ENCODE measurements around the gene SLC51B.

The SLC51B gene

DNA sequence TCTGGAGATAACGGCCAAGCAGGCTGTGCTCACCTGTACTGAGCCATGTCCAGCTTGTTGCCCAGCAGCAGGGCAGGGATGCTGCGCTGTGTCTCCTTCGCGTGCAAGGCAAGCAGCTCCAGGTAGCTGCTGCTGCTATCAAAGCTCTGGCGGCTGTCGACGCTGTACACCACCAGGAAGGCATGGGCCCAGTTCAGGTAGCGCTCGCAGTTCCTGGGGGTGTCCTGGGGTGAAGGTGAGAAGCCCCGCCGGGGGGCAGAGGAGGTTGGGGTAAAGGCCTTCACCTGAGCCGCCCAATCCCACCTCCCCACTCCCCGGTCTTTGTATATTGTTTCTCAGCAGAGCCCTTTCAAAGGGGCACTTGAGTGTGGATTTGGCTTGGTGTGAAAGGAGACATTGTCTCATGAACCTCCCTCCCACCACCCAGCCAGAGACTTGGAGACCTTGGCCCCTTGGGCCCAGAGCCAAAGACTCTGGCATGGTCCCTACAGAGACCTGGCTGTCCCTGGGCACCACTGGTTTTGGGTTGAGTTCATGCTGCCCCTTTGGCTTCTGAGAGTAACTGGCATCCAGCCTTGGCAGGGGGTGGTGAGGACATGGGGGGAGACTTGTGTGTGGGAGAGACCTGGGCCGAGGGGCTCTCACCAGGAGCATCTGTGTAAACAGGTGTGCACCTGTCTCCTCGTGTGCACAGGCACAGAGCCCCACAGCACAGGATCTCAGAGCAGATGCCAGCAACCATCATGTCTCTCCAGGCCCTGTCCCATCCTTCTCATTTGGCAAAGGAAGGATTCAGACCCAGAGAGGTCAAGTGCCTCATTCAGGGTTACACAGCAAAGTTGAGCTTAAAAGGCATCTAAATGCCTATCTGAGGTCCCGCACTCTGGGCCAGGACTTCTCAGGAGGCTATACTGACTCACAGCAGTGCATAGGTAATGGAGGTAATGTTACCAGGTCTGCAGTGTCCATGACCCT lies 13.5 kb downstream of the SLC51B start:
- TF ChIP-seq REST (IDR thresholded peaks at IDR 0.05; ENCODE audit: insufficient read depth in 1 of 2, low read depth in 2 of 2, low read length in 2 of 2) (no peak), SIN3A (IDR thresholded peaks at IDR 0.05; ENCODE audit: borderline replicate concordance, insufficient read depth, low read length) (no peak), TAF1 (IDR thresholded peaks at IDR 0.05; ENCODE audit: borderline replicate concordance, insufficient read depth, low read length) (no peak), POLR2AphosphoS5 (IDR thresholded peaks at IDR 0.05; ENCODE audit: low read depth, low read length) (no peak), FOXP2 (optimal IDR thresholded peaks at IDR 0.05; ENCODE audit: borderline replicate concordance, extremely low read depth, extremely low read length, insufficient read depth) (no peak)

DNA sequence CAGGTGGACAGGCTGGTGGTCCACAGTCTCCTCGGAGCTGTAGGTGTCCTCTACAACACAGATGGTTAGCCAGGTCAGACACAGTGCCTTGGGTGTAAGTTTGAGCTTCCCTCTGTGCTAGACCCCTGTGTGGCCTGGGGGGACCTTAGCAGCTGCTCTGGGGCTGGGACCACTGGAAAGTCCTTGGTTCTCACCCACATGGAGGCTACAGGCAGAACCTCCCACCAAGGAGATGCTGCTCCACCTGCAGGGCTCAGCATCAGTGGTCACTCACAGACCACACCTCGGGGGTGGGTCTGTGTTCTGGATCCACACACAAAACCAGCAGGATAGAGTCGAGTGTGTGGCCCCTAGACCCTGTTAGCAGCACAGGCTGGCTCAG lies 14.2 kb downstream of the SLC51B start:
- TF ChIP-seq SIN3A (IDR thresholded peaks at IDR 0.05; ENCODE audit: borderline replicate concordance, insufficient read depth, low read length) (no peak), REST (IDR thresholded peaks at IDR 0.05; ENCODE audit: insufficient read depth in 1 of 2, low read depth in 2 of 2, low read length in 2 of 2) (no peak), FOXP2 (optimal IDR thresholded peaks at IDR 0.05; ENCODE audit: borderline replicate concordance, extremely low read depth, extremely low read length, insufficient read depth) (no peak), TAF1 (IDR thresholded peaks at IDR 0.05; ENCODE audit: borderline replicate concordance, insufficient read depth, low read length) (no peak), POLR2AphosphoS5 (IDR thresholded peaks at IDR 0.05; ENCODE audit: low read depth, low read length) (no peak)

DNA sequence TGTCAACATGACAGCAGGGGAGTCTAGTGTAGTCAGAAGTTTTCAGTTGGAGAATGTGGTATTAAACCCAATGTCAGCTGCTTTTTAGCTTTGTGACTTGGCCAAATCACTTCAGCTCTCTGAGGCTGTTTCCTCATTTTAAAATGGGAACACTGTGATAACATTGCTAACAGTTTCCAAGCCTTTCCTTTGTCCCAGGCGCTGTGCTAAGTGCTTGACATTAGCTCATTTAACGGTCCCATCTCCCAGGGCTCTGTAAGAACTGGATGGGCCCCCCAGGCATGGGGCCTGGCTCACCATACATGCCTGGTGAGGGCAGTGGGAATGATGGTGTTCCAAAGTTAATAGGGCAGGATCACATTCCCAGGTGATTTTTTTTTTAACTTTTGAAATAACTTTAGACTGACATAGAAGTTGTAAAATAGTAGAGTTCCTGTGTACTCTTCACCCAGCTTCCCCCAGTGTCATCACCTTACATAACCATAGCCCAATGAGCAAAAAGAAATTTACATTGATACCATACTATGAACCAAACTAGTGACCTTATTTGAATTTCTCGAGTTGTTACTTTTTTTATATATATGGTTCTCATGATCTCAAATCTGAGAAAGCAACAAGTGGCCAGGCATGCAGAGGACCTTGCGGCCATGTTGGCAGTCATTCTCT lies 14.9 kb downstream of the SLC51B start:
- TF ChIP-seq POLR2AphosphoS5 (IDR thresholded peaks at IDR 0.05; ENCODE audit: low read depth, low read length) (no peak), REST (IDR thresholded peaks at IDR 0.05; ENCODE audit: insufficient read depth in 1 of 2, low read depth in 2 of 2, low read length in 2 of 2) (no peak), FOXP2 (optimal IDR thresholded peaks at IDR 0.05; ENCODE audit: borderline replicate concordance, extremely low read depth, extremely low read length, insufficient read depth) (no peak), SIN3A (IDR thresholded peaks at IDR 0.05; ENCODE audit: borderline replicate concordance, insufficient read depth, low read length) (no peak), TAF1 (IDR thresholded peaks at IDR 0.05; ENCODE audit: borderline replicate concordance, insufficient read depth, low read length) (no peak)

DNA sequence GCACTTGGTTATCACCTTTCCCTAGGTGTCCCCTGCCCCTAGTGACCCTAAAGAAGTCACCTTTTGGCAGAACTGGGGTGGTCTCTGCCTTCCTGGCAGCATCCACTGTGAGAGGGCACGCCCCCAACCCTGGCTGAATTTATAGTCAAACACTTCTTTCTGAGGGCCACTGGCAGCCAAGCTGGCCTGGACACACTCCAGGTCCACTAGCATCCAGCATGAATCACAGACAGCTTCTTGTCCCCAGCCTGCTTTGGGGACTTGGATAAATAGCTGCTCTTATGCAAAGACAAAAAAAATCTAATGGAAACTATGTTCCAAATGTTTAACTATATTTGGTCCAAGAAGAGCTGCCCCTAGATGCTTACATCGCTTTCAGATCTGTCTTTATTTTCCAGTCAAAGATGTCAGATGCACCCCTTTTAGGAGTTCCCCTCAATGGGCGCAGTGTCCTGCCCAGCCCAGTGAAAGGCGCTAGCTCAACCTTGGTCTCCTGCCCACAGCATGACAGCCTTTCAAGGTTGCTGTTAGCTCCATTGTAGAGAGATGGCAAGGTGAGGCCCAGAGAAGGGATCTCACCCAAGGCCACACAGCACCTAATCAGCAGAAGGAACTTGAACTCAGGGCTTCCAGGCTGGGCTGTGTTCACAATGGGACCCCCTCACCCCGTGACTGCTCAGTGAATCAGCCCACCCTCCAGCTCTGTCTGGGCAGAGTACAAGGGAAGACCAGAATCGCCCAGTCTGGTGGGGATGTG lies 15.6 kb downstream of the SLC51B start:
- TF ChIP-seq REST (IDR thresholded peaks at IDR 0.05; ENCODE audit: insufficient read depth in 1 of 2, low read depth in 2 of 2, low read length in 2 of 2) (no peak), SIN3A (IDR thresholded peaks at IDR 0.05; ENCODE audit: borderline replicate concordance, insufficient read depth, low read length) (no peak), FOXP2 (optimal IDR thresholded peaks at IDR 0.05; ENCODE audit: borderline replicate concordance, extremely low read depth, extremely low read length, insufficient read depth) (no peak), POLR2AphosphoS5 (IDR thresholded peaks at IDR 0.05; ENCODE audit: low read depth, low read length) (no peak), TAF1 (IDR thresholded peaks at IDR 0.05; ENCODE audit: borderline replicate concordance, insufficient read depth, low read length) (no peak)
